RWPE1 (cell line): ENCODE results near the gene SEMA4A.

Experiments used
- CTCF ChIA-PET: fragments of 350-600 bp; sonication (Branson Sonifier 250); formaldehyde crosslinking; extraction: SDS; loops from one replicate; lab custom pipeline; 2021; lab: Yijun Ruan, JAX
- POLR2A ChIA-PET: fragments of 400-600 bp; formaldehyde crosslinking; extraction: SDS; loops from one replicate; lab custom pipeline; 2020; ENCODE audit warnings: antibody characterized with exemption; ENCODE audit not compliant: low non-redundant PET; lab: Yijun Ruan, JAX
- DNase-seq: peaks from one replicate; pipeline ENCODE4 v3.0.0; 2012; ENCODE audit warnings: low spot score
- H3K27ac ChIP-seq: fragments of 450-650 bp; 2 replicates; pipeline ENCODE4 v1.5.1; 2017
- CTCF ChIP-seq: fragments of 450-650 bp; conservative IDR thresholded peaks from 2 replicates; pipeline ENCODE4 v1.5.1; 2017; ENCODE audit warnings: low read depth, mild to moderate bottlenecking

The SEMA4A gene

GRCh38 chr1:156203331-156203730 lies 49.9 kb downstream of the SEMA4A start:
- CTCF ChIA-PET = no interaction called here
- H3K27ac ChIP-seq = no peak overlapping the region
- POLR2A ChIA-PET = no interaction called here
- no peak for TF ChIP-seq CTCF
- no peak for DNase-seq

- ChIA-PET POLR2A (interaction anchor here (0.5 to 0.6 kb wide), 2 partner anchors 26 to 249 kb away, joined by 4 read pairs; no protein-coding TSS in a partner anchor), CTCF (no interaction called here)
- peak overlapping the region; percentile 7; the same call in 1 of the 2 replicates for H3K27ac ChIP-seq
- no peak for DNase-seq
- TF ChIP-seq CTCF = no peak
Observed at GRCh38 chr1:156204686-156205085, 51.3 kb downstream of the SEMA4A start.

- TF ChIP-seq CTCF = no peak
- DNase-seq = no peak
- ChIA-PET POLR2A (no interaction called here), CTCF (interaction anchor here (0.7 kb wide), 1 partner anchor 12 kb away, joined by 3 read pairs; no protein-coding TSS in a partner anchor)
- peak overlapping the region; percentile 36 for H3K27ac ChIP-seq
Observed at GRCh38 chr1:156211243-156211642, 57.9 kb downstream of the SEMA4A start.

GRCh38 chr1:156212130-156212529 lies 58.7 kb downstream of the SEMA4A start:
- H3K27ac ChIP-seq = peak overlapping the region; percentile 93; the same call in 1 of the 2 replicates
- ChIA-PET CTCF (interaction anchor here (0.6 to 1.0 kb wide), 2 partner anchors 116 to 335 kb away, joined by 3 to 5 read pairs; no protein-coding TSS in a partner anchor), POLR2A (interaction anchor here (0.9 to 1.0 kb wide), 2 partner anchors 98 to 162 kb away, joined by 3 read pairs; no protein-coding TSS in a partner anchor)
- DNase-seq = no peak
- no peak for TF ChIP-seq CTCF

- ChIA-PET POLR2A (interaction anchor here (0.6 to 1.0 kb wide), 6 partner anchors 17 to 163 kb away, joined by 3 to 5 read pairs (median 4); no protein-coding TSS in a partner anchor), CTCF (interaction anchor here (0.6 to 1.1 kb wide), 4 partner anchors 12 to 336 kb away, joined by 3 to 8 read pairs (median 4); no protein-coding TSS in a partner anchor)
- TF ChIP-seq CTCF = no peak
- peak; percentile 99 for DNase-seq
- H3K27ac ChIP-seq = peak within 1 kb of the TSS; percentile 93
Observed at GRCh38 chr1:156212833-156213643, 59.7 kb downstream of the SEMA4A start, which contains the start of gene PMF1. Gene PMF1 (plus strand): TSS chr1:156213007. CDS start chr1:156213016, 9 bp downstream.

GRCh38 chr1:156213644-156213966 lies 60.2 kb downstream of the SEMA4A start:
- no peak for DNase-seq
- POLR2A ChIA-PET = interaction anchor here (0.6 to 1.0 kb wide), 2 partner anchors 17 to 72 kb away, joined by 3 to 4 read pairs; no protein-coding TSS in a partner anchor
- peak overlapping the region; percentile 93 for H3K27ac ChIP-seq
- TF ChIP-seq CTCF = no peak
- CTCF ChIA-PET = interaction anchor here (0.8 to 1.1 kb wide), 3 partner anchors 12 to 84 kb away, joined by 3 to 8 read pairs (median 3); no protein-coding TSS in a partner anchor
